HG03342 (cell line): ENCODE measurements around the gene CKMT2.

ENCODE experiments used
- ATAC-seq: cut with Tn5 transposase; IDR thresholded peaks from one replicate; pipeline ENCODE4 v1.9.1; 2021; ENCODE audit warnings: mild to moderate bottlenecking, moderate library complexity; ENCODE audit not compliant: unreplicated experiment

The CKMT2 gene

GRCh38 chr5:81233080-81233634 lies at the start of gene CKMT2:
Gene CKMT2, plus strand, starts transcription at chr5:81233322. Its CDS starts 17,811 bp downstream, at chr5:81251133.
- ATAC-seq, result no peak

- ATAC-seq, result no peak
Measured at GRCh38 chr5:81183811-81184748, 49.0 kb upstream of the CKMT2 start.

GRCh38 chr5:81184749-81185110 lies 48.4 kb upstream of the CKMT2 start:
- ATAC-seq, result no peak

- peak; percentile 80 for ATAC-seq
Measured at GRCh38 chr5:81187885-81188284, 45.2 kb upstream of the CKMT2 start.

GRCh38 chr5:81188962-81189361 lies 44.2 kb upstream of the CKMT2 start:
- no peak for ATAC-seq

GRCh38 chr5:81189875-81190498 lies 43.1 kb upstream of the CKMT2 start:
- no peak for ATAC-seq

GRCh38 chr5:81191726-81192372 lies 41.3 kb upstream of the CKMT2 start:
- no peak for ATAC-seq

GRCh38 chr5:81192373-81192750 lies 40.8 kb upstream of the CKMT2 start:
- no peak for ATAC-seq

- ATAC-seq, result peak; percentile 98
Measured at GRCh38 chr5:81194633-81195334, 38.3 kb upstream of the CKMT2 start.

- no peak for ATAC-seq
Measured at GRCh38 chr5:81195335-81195929, 37.7 kb upstream of the CKMT2 start.

GRCh38 chr5:81202655-81203054 lies 30.5 kb upstream of the CKMT2 start:
- no peak for ATAC-seq

- no peak for ATAC-seq
Measured at GRCh38 chr5:81203729-81204128, 29.4 kb upstream of the CKMT2 start.

GRCh38 chr5:81204205-81204604 lies 28.9 kb upstream of the CKMT2 start:
- no peak for ATAC-seq

- no peak for ATAC-seq
Measured at GRCh38 chr5:81205058-81205457, 28.1 kb upstream of the CKMT2 start.

- ATAC-seq, result no peak
Measured at GRCh38 chr5:81207009-81207408, 26.1 kb upstream of the CKMT2 start.

GRCh38 chr5:81208904-81209303 lies 24.2 kb upstream of the CKMT2 start:
- ATAC-seq, result no peak

- no peak for ATAC-seq
Measured at GRCh38 chr5:81209386-81209785, 23.7 kb upstream of the CKMT2 start.

- ATAC-seq, result no peak
Measured at GRCh38 chr5:81209869-81210493, 23.1 kb upstream of the CKMT2 start.

- ATAC-seq, result no peak
Measured at GRCh38 chr5:81212211-81212751, 20.8 kb upstream of the CKMT2 start.

- no peak for ATAC-seq
Measured at GRCh38 chr5:81213070-81213469, 20.1 kb upstream of the CKMT2 start.
